OCI-LY3 (cell line): ENCODE results near the gene SLC22A17.

ENCODE experiments used
- EZH2phosphoT487 ChIP-seq: fragments of 200-600 bp; shearing (Covaris generic); IDR thresholded peaks from 2 replicates; pipeline ENCODE4 v1.6.1; 2018; ENCODE audit warnings: antibody characterized with exemption, mixed run types, low read depth
- TF ChIP-seq, protein P1 (sequence below): fragments of 200-600, 300-600 bp; sonication (generic); IDR thresholded peaks from 2 replicates; pipeline ENCODE4 v1.5.1; 2014; ENCODE audit warnings: antibody characterized with exemption, low read length, low read depth

DNA sequence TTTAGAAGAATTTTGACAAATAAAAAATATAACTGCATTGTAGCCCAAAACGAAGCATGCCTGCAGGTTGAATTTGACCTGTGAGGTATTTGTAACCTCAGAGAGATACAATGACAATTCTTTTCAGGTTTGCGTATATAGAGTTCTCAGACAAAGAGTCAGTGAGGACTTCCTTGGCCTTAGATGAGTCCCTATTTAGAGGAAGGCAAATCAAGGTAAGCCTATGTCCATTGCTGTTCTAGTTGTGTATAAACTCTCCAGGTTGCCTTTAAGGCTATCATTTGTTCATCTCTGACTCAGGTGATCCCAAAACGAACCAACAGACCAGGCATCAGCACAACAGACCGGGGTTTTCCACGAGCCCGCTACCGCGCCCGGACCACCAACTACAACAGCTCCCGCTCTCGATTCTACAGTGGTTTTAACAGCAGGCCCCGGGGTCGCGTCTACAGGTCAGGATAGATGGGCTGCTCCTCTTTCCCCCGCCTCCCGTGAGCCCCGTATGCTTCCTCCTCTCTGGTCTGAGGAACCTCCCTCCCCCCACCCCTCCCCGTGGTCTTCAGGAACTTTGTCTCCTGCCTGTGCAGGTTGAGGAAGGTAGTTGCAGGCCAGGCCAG is 28.7 kb downstream of the SLC22A17 start:
- TF ChIP-seq, protein P1, sequence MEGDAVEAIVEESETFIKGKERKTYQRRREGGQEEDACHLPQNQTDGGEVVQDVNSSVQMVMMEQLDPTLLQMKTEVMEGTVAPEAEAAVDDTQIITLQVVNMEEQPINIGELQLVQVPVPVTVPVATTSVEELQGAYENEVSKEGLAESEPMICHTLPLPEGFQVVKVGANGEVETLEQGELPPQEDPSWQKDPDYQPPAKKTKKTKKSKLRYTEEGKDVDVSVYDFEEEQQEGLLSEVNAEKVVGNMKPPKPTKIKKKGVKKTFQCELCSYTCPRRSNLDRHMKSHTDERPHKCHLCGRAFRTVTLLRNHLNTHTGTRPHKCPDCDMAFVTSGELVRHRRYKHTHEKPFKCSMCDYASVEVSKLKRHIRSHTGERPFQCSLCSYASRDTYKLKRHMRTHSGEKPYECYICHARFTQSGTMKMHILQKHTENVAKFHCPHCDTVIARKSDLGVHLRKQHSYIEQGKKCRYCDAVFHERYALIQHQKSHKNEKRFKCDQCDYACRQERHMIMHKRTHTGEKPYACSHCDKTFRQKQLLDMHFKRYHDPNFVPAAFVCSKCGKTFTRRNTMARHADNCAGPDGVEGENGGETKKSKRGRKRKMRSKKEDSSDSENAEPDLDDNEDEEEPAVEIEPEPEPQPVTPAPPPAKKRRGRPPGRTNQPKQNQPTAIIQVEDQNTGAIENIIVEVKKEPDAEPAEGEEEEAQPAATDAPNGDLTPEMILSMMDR: no peak
- TF ChIP-seq EZH2phosphoT487: no peak
